HAP-1 (cell line): ENCODE measurements around the gene CAD.
"Not testable (repeated sequence)": the region's sequence is repeated elsewhere in the genome, so short reads cannot be mapped to it uniquely, and the experiment has no call there.

Source experiments
- DNase-seq, 2 experiments: peaks; one replicate each; pipeline ENCODE4 v3.0.0-alpha.2; 2016 to 2020; ENCODE audit warnings: low spot score in 2 of 2
- H3K27me3 ChIP-seq: fragments of 250-450 bp; sonication (Bioruptor Pico); 2 replicates; pipeline ENCODE4 v1.5.1; 2020; ENCODE audit warnings: low read depth, mild to moderate bottlenecking, moderate library complexity
- H3K36me3 ChIP-seq: fragments of 250-450 bp; sonication (Bioruptor Pico); replicated peaks from 2 replicates; pipeline ENCODE4 v1.5.1; 2020; ENCODE audit warnings: mild to moderate bottlenecking
- H3K4me1 ChIP-seq: fragments of 250-450 bp; sonication (Bioruptor Pico); 2 replicates; pipeline ENCODE4 v1.5.1; 2020; ENCODE audit warnings: mild to moderate bottlenecking
- H3K4me3 ChIP-seq: fragments of 250-450 bp; sonication (Bioruptor Pico); 2 replicates; pipeline ENCODE4 v1.5.1; 2020; ENCODE audit warnings: mild to moderate bottlenecking, moderate library complexity
- H3K9me3 ChIP-seq: fragments of 250-450 bp; sonication (Bioruptor Pico); 2 replicates; pipeline ENCODE4 v1.5.1; 2020; ENCODE audit warnings: mild to moderate bottlenecking, moderate library complexity
- in situ Hi-C: fragments of 300-500 bp; cut with MboI; formaldehyde crosslinking; loops from 3 replicates; pipeline ENCODE4 v1.14.3; 2020; ENCODE audit warnings: low sequenced_read_pairs, inconsistent platforms, mixed read lengths

The CAD gene

DNA sequence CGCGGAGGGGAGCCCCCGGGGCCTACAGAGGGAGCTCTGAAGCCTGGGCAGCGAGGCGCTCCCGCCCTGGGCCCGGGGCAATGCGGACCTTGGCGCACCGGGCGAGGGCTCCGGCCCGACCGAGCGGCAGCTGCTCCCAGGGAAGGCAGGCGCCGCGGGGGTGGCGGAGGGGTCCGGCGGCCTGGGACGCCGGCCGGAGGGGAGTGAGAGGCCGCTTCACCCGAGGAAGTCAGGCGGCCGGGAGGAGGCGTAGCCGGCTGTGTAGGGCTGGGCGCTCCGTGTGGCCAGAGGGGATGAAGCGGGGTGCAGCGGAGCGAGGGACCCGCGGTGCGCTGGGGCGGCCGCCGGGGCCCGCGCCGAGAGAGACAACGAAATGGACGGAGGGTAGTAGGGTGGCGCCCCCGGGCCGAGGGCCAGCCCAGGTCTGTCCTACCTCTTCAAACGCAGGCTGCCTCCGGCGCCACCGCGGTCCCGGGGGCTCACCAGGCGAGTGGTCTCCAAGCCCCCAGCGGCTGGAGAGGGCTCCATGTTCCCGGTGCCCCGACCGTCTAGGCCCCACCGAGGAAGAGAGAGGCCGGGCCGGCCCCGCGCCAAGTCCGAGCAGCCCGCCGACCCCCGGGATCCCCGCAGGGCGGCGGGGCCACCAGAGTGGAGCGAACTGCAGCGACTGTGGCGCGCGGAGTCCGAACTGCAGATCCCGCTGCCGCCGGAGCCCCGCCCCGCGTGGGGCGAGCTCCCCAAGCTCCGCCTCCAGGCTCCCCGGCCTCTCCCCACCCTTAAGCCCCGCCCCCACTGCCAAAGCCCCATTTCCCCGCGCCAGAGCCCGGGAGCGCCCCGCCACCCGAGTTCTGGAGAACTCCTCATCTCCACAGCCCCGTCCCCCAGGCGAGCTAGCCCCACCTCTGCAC lies 45.5 kb downstream of the CAD start, which contains the start of gene SLC30A3:
TSS of gene SLC30A3 (minus strand) at position 669 of the 908 bp plus-strand sequence. CDS start at position 528, 141 bp downstream.
- peaks cover 11% of the 10 kb centered on the region for H3K36me3 ChIP-seq
- H3K27me3 ChIP-seq, result no peaks in the 10 kb centered on the region
- H3K4me3 ChIP-seq, result peak within 1 kb of the TSS; percentile 93
- DNase-seq, result peak; percentile 76 to 95
- in situ Hi-C loops, result no loop called here
- H3K9me3 ChIP-seq, result no peaks in the 10 kb centered on the region
- H3K4me1 ChIP-seq, result peaks cover 31% of the 10 kb centered on the region

DNA sequence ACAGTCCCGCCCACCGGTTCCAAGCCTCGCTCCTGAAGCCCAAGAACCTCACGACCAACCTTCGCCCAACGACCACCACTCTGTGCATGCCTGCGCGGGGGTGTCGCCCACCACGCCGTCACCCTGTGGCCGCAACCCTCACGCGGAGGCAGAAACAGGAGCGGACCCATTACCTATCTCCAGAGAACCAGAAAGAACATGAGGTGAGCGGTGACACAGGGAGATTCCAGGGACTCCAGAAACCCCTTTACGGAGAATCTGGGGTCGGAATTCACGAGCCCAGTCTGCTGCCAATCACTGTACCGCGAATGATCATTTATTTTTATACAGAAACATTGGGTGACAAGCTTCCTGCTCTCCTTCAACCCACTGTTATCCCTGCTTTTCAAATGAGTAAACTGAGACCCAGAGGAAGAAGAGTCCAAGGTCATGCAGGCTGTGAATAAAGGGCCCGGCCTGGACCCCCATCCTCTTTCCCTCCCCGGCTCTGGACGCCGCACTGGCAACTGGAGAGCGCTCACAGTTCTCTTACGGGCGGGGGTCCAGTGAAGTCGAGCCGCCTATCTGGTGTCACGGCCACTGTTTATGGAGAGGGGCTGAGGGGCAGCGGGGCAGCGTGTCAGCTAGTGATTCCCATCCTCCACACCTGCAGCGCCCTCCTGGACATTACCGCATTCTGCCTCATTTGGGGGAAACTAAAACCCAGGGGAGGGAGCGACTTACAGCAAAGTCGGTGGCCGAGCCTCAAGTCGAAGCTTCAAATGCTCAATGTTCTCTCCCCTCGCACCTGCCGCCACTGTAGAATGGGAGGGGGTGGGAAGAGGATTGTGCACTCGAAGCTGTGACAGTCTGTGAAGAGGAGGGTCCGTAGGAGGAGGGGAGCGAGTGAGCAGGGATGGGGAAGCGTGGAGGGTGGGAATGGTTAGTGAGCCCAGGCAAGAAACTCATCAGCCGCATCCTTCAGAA lies 46.4 kb downstream of the CAD start:
- in situ Hi-C loops, result no loop called here
- no peaks in the 10 kb centered on the region for H3K9me3 ChIP-seq
- H3K4me1 ChIP-seq, result peaks cover 31% of the 10 kb centered on the region
- DNase-seq, result no peak
- no peaks in the 10 kb centered on the region for H3K27me3 ChIP-seq
- H3K4me3 ChIP-seq, result peak overlapping the region; percentile 93
- H3K36me3 ChIP-seq, result peaks cover 6% of the 10 kb centered on the region; the same call in 1 of the 2 replicates

DNA sequence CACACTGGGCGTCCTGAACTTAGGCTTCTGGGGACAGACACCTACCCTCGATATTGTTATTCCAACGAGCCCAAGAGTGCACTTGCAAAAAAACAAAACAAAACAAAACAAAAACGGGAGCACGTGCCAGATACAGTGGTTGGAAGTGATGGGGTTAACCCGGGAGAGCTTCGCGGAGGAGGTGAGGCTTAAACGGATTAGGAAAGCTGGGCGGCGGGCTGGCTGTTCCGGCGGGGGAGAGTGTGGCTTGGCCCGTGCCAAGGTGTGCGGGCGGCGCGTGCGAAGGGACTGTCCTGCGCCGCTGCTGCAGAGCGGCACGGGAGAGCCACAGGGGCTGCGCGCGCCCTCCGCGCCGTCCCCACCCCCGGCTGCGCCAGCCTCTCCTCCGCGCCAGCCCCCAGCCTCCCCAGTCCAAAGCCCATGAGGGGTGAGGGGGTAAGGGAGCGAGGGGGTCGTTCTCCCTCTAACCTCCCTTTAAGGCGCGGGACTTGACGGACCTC lies 47.1 kb downstream of the CAD start:
- no peaks in the 10 kb centered on the region for H3K9me3 ChIP-seq
- in situ Hi-C loops, result no loop called here
- peak overlapping the region; percentile 93 for H3K4me3 ChIP-seq
- H3K36me3 ChIP-seq, result peaks cover 6% of the 10 kb centered on the region; the same call in 1 of the 2 replicates
- no peak for DNase-seq
- peaks cover 31% of the 10 kb centered on the region for H3K4me1 ChIP-seq
- H3K27me3 ChIP-seq, result no peaks in the 10 kb centered on the region

DNA sequence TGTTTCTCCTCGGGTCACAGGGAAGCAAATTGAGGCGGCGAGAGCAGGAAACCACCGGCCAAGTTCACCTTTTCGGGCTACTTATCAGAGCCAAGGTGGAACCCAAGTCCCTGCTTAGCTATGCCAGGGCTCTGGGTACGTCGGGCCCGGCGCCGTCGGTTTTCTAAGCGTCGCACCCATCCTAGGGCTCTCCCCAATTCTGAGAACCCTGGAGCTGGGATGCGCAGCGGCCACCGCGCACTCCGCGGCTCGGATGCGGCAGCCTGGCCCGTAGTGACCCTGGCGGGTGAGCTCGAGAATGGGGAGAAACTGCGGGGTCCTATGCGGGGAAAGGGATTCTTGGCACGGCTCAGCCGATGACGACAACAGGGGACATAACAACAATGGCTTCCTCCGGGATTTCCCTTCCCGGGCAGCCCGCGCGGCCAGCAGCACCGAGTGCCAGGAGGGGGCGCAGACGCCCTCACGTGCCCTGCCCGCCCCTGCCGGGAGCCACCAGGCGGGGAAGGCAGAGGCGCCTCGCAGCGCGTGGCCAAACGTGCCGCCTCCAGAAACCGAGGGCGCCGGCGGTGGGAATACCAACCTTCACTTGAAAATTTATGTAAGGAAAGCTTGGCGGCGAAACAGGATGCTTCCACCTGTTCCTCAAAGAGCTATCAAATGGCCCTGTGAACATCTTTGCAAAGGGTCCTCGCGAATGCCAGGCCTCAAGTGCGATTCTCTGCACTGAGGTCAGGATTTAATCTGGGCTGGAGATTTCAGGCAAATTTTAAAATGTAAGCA lies 47.8 kb downstream of the CAD start:
- peak overlapping the region; percentile 93 for H3K4me3 ChIP-seq
- peaks cover 6% of the 10 kb centered on the region; the same call in 1 of the 2 replicates for H3K36me3 ChIP-seq
- peaks cover 31% of the 10 kb centered on the region for H3K4me1 ChIP-seq
- peak; percentile 81 to 89 for DNase-seq
- H3K27me3 ChIP-seq, result no peaks in the 10 kb centered on the region
- no peaks in the 10 kb centered on the region for H3K9me3 ChIP-seq
- in situ Hi-C loops, result no loop called here

DNA sequence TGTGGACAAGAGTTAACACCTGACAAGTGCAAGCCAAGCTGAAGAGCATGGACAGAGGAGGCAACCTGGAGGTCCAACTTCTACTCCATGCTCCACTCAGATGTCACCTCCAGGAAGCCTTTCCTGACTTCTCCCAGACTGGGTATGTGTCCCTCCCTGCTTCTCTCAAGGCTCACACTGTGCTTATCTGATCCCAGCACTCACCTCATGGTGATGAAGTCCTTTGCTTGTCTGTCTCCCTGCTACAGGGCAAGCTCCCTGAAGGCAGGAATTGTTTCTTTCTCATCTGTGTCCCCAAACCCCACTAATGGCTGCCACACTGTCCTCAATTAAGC lies 48.3 kb downstream of the CAD start:
- Histone ChIP-seq H3K27me3 (no peaks in the 10 kb centered on the region), H3K9me3 (no peaks in the 10 kb centered on the region), H3K4me1 (peaks cover 31% of the 10 kb centered on the region), H3K4me3 (no peak overlapping the region), H3K36me3 (peaks cover 6% of the 10 kb centered on the region; the same call in 1 of the 2 replicates)
- in situ Hi-C loops, result no loop called here
- DNase-seq, result no peak

DNA sequence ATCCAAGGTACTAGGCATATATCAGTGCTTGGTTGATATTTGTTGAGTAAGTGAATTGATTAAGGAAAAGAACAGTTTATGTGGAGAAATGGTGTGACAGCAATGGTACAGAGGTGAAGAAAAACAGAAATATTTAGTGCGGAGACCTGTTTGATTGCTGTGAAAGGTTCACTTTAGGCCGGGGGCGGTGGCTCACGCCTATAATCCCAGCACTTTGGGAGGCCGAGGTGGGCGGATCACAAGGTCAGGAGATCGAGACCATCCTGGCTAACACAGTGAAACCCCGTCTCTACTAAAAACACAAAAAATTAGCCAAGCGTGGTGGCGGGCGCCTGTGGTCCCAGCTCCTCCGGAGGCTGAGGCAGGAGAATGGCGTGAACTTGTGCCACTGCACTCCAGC lies 51.1 kb downstream of the CAD start:
- H3K4me3 ChIP-seq, H3K9me3 ChIP-seq, DNase-seq, in situ Hi-C loops, H3K27me3 ChIP-seq, H3K36me3 ChIP-seq: not testable (repeated sequence)
- peaks cover 22% of the 10 kb centered on the region for H3K4me1 ChIP-seq

DNA sequence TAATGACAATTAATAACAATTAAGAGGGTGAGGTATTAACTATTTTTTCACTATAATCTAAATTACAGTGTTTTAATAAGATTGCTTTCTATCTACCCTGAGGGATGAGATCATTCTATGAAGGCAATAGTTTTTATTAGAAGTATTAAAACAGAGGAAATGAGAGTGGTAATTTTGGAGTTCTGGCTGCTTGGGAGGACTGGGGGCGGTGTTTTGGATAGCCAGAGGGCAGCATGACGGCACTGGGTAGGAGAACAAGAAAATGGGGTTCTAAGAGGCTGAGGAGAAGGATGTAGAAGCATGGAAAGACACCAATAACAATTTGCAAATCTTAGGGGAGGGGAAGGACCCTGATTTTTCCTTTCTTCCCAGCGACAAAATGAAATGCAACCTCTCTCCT lies 53.0 kb downstream of the CAD start:
- no peak for DNase-seq
- peaks cover 4% of the 10 kb centered on the region for H3K4me1 ChIP-seq
- in situ Hi-C loops, result no loop called here
- H3K27me3 ChIP-seq, result no peaks in the 10 kb centered on the region
- H3K36me3 ChIP-seq, result peaks cover 3% of the 10 kb centered on the region; the same call in 1 of the 2 replicates
- no peaks in the 10 kb centered on the region for H3K9me3 ChIP-seq
- H3K4me3 ChIP-seq, result no peak overlapping the region

DNA sequence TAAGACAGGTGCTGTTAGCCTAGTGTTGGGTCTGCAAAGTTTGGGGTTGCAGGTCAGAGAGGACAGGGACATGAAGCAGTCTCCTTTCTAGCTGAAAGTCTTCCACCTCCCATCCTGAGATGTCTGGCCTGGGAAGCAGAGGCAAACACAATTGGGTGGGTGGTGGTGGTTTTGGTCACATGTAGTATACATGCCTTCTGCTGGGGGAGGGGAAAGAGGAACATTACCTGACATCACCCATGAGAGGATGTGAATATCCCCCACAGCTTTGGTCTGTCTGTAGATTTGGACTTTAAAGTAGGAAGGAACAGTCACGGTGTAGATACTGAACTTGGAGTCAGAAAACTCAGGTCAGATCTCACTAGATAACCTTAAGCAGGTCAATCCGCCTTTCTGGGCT lies 53.5 kb downstream of the CAD start:
- Histone ChIP-seq H3K4me1 (no peaks in the 10 kb centered on the region), H3K9me3 (no peaks in the 10 kb centered on the region), H3K27me3 (no peaks in the 10 kb centered on the region), H3K36me3 (no peaks in the 10 kb centered on the region), H3K4me3 (no peak overlapping the region)
- no peak for DNase-seq
- in situ Hi-C loops, result no loop called here

DNA sequence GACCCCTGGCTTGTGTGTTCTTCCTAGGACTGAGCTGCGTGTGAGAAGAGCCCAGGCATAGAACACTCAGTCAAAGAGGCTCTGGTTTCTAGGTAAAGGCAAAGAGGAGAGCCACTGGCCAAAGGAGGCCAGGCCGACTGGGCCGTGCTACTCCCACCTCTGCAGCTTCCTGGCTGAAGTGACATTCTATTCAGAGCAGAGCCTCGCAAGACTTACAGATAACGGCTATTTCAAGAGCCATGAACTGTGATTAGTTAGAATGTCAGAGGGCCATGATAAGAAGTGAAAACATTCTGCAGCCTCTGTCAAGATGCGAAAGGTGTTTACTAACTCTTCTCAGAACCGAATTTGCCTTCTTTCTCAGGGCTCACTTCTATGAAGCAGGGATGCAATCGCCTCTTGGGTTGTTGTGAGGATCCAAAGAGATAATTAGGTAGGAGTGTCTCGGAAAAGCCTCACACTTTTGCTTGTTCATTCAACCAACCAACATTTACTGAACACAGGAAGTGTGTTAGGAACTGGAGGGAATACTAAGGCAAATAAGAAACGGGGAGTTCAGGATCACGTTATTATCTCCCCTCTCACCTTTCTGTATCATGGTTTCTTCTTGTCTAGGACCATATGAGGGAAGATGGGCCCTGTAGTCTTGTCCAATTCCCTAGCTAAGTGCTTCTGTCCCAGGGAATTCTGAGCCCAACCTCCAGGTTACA lies 54.6 kb downstream of the CAD start:
- Histone ChIP-seq H3K36me3 (no peaks in the 10 kb centered on the region), H3K4me3 (no peak overlapping the region), H3K4me1 (no peaks in the 10 kb centered on the region), H3K27me3 (no peaks in the 10 kb centered on the region), H3K9me3 (no peaks in the 10 kb centered on the region)
- in situ Hi-C loops, result no loop called here
- no peak for DNase-seq

DNA sequence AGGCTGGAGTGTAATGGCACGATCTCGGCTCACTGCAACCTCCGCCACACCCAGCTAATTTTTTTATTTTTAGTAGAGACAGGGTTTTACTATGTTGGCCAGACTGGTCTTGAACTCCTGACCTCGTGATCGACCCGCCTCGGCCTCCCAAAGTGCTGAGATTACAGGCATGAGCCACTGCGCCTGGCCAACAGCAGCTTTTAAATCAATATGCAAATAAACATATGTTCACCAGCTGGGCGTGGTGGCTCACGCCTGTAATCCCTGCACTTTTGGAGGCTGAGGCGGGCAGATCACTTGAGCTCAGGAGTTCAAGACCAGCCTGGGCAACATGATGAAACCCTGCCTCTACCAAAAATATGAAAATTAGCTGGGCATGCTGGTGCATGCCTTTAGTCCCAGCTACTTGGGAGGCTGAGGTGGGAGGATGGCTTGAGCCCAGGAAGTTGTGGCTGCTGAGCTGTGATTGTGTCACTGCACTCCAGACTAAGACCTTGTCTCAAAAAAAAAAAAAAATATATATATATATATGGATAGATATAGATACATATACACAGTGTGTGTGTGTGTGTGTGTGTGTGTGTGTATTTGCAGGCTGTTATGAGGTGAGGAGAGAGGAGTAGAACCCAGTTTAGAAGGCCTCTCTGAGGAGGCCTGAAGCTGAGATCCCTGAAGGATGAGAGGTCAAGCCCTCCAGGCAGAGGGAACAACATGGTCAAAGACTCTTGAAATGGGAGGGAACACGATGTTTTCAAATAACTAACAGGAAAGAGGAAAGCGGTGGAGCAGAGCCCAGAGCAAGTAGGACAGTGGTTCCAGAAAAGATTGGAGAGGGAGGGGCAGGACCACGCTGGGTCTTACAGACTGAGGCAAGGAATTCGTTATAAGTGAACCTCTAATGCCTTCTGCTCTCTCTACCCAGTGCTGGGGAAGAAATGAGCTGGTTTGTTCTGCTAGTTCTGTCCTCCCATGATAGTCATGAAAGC lies 55.7 kb downstream of the CAD start:
- H3K4me1 ChIP-seq, H3K36me3 ChIP-seq, H3K4me3 ChIP-seq, H3K9me3 ChIP-seq, DNase-seq, H3K27me3 ChIP-seq, in situ Hi-C loops: not testable (repeated sequence)

DNA sequence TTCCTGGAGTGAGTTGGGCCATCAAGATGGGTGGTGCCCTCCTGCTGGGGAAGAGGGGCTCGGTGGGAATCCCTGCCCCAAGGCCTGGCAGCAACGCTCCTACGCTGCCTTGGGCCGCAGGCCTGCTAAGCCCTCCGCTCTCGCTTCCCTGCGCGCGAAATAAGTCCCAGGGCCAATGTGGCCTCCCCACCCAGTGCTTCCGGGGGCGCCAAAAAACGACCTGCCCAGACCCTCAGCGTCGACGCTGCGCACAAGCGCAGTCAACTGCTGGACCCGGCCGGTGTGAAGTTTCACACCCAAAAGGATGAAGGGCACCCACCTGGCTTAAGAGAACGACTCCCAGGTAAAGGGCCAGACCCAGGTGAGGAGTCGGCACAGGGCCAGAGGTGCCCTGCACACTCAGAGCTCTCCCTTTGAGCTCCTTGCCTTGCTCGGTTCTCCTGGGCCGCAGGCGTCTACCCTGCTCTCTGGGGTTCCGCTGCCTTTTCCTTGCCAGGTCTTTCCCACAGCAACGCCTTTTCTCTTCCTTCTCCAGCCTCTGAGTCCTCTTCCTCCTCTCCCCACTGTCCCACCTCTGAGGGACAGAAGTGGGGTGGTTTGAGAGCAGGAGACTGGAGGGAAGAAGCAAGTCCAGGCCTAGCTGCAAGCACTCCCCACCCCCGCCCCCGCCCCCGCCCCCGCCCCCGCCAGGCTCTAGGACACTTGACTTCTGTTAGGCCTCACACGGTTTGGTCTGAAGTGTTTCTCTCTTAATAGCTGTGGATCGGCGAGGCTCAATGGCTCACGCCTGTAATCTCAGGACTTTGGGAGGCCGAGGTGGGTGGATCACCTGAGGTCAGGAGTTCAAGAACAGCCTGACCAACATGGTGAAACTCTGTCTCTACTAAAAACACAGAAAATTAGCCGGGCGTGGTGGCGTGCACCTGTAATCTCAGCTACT lies 58.3 kb downstream of the CAD start, which contains the start of gene DNAJC5G:
TSS of gene DNAJC5G (plus strand) at position 223 of the 940 bp plus-strand sequence. CDS start 1,296 bp downstream, outside the sequence.
- H3K27me3 ChIP-seq, result no peaks in the 10 kb centered on the region

More for the DNA sequence above, 58.3 kb downstream of the CAD start, which contains the start of gene DNAJC5G:
- in situ Hi-C loops, result no loop called here
- no peak within 1 kb of the TSS for H3K4me3 ChIP-seq
- no peaks in the 10 kb centered on the region for H3K9me3 ChIP-seq
- no peaks in the 10 kb centered on the region for H3K36me3 ChIP-seq
- H3K4me1 ChIP-seq, result peaks cover 5% of the 10 kb centered on the region
- DNase-seq, result no peak
